GM06990 (cell line): Measurements from ENCODE around the gene GSE1.

Experiments
- DNase-seq: peaks from one replicate; pipeline ENCODE4 v3.0.0-alpha.2; 2011; ENCODE audit not compliant: insufficient read length; ENCODE audit errors: extremely low read depth
- H3K27me3 ChIP-seq: replicated peaks from 2 replicates; pipeline ENCODE4 v1.6.0; 2011; ENCODE audit warnings: low read length; ENCODE audit not compliant: control insufficient read depth, insufficient read depth
- H3K36me3 ChIP-seq: 2 replicates; pipeline ENCODE4 v1.5.1; 2011; ENCODE audit warnings: low read length; ENCODE audit not compliant: control insufficient read depth, insufficient read depth
- H3K4me3 ChIP-seq: replicated peaks from 2 replicates; pipeline ENCODE4 v1.5.1; 2011; ENCODE audit warnings: low read depth, mild to moderate bottlenecking, control low read depth, low read length
- CTCF ChIP-seq: IDR thresholded peaks from 2 replicates; pipeline ENCODE4 v1.5.1; 2011; ENCODE audit warnings: low read length, control low read depth, mild to moderate bottlenecking, inconsistent platforms; ENCODE audit not compliant: insufficient read depth, poor library complexity, severe bottlenecking

GSE1 gene

GRCh38 chr16:85612801-85613603 lies at the start of gene GSE1:
TSS of gene GSE1 (plus strand) at chr16:85613322. CDS start at chr16:85613392, 70 bp downstream.
- Histone ChIP-seq H3K36me3 (no peaks in the 10 kb centered on the region; the same call in 1 of the 2 replicates), H3K4me3 (peak within 1 kb of the TSS; percentile 73), H3K27me3 (no peaks in the 10 kb centered on the region)
- DNase-seq: peak; percentile 95
- TF ChIP-seq CTCF: no peak

DNA sequence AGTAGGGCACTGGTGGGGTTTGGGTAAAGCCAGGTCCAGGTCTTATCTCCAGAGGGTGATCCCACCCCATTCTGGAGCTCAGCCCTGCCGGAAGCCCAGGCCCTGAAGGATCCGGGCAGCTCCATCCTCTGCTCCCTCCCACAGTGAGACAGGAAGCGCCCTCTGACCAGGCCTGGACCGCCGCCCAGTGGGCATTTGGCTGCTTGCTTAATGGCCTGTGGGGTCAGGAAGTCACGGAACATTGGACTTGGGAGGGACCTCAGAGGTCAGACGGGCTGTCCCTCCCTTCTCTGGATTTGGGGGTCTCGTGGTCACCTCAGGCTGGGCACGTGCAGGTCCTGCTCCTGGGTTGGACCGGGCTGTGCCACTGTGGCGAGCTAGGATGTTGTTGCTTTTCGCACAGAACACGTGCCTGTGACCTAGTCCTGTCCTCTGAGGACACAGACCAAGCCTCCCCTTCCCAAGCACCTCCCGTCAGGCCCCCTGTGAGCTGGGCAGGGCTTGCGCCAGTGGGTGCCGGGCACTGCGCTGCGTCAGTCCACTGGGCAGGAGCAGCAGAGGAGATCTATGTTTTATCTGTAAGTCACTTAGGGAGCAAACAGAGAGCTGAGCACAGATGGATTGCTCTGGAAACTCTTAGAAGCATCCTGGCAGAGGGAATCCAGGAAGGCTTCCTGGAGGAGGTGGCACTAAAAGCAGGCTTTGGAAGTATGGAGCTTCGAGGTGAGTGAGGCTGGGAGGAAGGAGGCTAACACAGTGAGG lies 49.4 kb upstream of the GSE1 start:
- H3K27me3 ChIP-seq: no peaks in the 10 kb centered on the region
- no peak overlapping the region for H3K4me3 ChIP-seq
- H3K36me3 ChIP-seq: no peaks in the 10 kb centered on the region
- no peak for TF ChIP-seq CTCF
- no peak for DNase-seq

GRCh38 chr16:85564277-85565051 lies 48.7 kb upstream of the GSE1 start:
- DNase-seq: peak; percentile 45
- H3K27me3 ChIP-seq: no peaks in the 10 kb centered on the region
- H3K36me3 ChIP-seq: no peaks in the 10 kb centered on the region
- no peak overlapping the region for H3K4me3 ChIP-seq
- peak; percentile 66 for TF ChIP-seq CTCF

DNA sequence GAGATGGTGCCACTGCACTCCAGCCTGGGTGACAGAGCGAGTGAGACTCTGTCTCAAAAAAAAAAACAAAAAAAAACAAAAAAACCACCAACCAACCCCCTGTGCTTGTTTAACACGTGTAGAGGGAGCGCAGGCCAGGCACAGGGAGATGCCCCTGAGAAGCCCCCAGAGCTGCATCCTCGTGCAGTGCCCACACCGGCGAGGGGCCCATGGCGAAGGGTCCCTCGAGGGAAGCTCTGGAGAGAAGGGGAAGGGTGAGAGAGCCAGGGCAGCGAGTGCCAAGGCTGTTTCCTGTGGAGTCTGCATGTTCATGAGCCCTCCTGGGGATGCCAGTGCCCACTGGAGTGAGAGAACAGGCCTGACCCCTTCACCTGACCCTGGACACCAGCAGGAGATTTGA lies 47.8 kb upstream of the GSE1 start:
- H3K4me3 ChIP-seq: no peak overlapping the region
- DNase-seq: no peak
- H3K27me3 ChIP-seq: no peaks in the 10 kb centered on the region
- no peaks in the 10 kb centered on the region for H3K36me3 ChIP-seq
- TF ChIP-seq CTCF: no peak

GRCh38 chr16:85565801-85566526 lies 47.2 kb upstream of the GSE1 start:
- TF ChIP-seq CTCF: no peak
- Histone ChIP-seq H3K4me3 (no peak overlapping the region), H3K36me3 (no peaks in the 10 kb centered on the region), H3K27me3 (no peaks in the 10 kb centered on the region)
- DNase-seq: no peak
